Astrocyte (in vitro differentiated cells and primary cell): ENCODE results near the gene FSIP1. TPM values are rescaled to one million over a fixed set of nuclear protein-coding genes. Genes with fewer than 3 reads are reported as not detected.

ENCODE experiments used
- DNase-seq: peaks from one replicate; pipeline ENCODE4 v3.0.0-alpha.2; 2010; ENCODE audit warnings: low read depth
- FAIRE-seq: peaks from 2 replicates; lab custom pipeline; 2011; peaks lifted over from hg19 to GRCh38; lab: Jason Lieb, UNC
- H2AFZ ChIP-seq: 2 replicates; pipeline ENCODE4 v1.6.0; 2012; ENCODE audit warnings: low read depth, low read length, inconsistent platforms
- H3K27ac ChIP-seq: 2 replicates; pipeline ENCODE4 v1.5.1; 2011; ENCODE audit warnings: low read depth, low read length, inconsistent platforms
- H3K27me3 ChIP-seq: 2 replicates; pipeline ENCODE4 v1.6.0; 2011; ENCODE audit warnings: low read length, inconsistent platforms; ENCODE audit not compliant: insufficient read depth
- H3K36me3 ChIP-seq: 2 replicates; pipeline ENCODE4 v1.5.1; 2011; ENCODE audit warnings: low read length, inconsistent platforms; ENCODE audit not compliant: insufficient read depth
- H3K4me1 ChIP-seq: 2 replicates; pipeline ENCODE4 v1.5.1; 2011; ENCODE audit warnings: low read length, inconsistent platforms; ENCODE audit not compliant: insufficient read depth
- H3K4me2 ChIP-seq: 2 replicates; pipeline ENCODE4 v1.6.0; 2012; ENCODE audit warnings: low read length, inconsistent platforms
- H3K4me3 ChIP-seq: 2 replicates; pipeline ENCODE4 v1.5.1; 2011; ENCODE audit warnings: low read depth, mild to moderate bottlenecking, low read length, inconsistent platforms; ENCODE audit not compliant: insufficient read depth
- H3K79me2 ChIP-seq: 2 replicates; pipeline ENCODE4 v1.6.0; 2012; ENCODE audit warnings: mild to moderate bottlenecking, low read length, inconsistent platforms; ENCODE audit not compliant: insufficient read depth
- H3K9ac ChIP-seq: 2 replicates; pipeline ENCODE4 v1.6.0; 2012; ENCODE audit warnings: mild to moderate bottlenecking, low read length, inconsistent platforms
- H3K9me3 ChIP-seq: 2 replicates; pipeline ENCODE4 v1.5.1; 2012; ENCODE audit warnings: low read depth, mild to moderate bottlenecking, low read length, inconsistent platforms; ENCODE audit not compliant: insufficient read depth
- H4K20me1 ChIP-seq: 2 replicates; pipeline ENCODE4 v1.6.0; 2012; ENCODE audit warnings: low read length, inconsistent platforms; ENCODE audit not compliant: insufficient read depth
- H3K27ac Mint-ChIP-seq: one replicate; pipeline ENCODE4 v1.8.0; 2021; ENCODE audit warnings: mild to moderate bottlenecking, mixed read lengths; ENCODE audit not compliant: unreplicated experiment
- H3K27me3 Mint-ChIP-seq: one replicate; pipeline ENCODE4 v1.8.0; 2021; ENCODE audit warnings: low read depth, mixed read lengths; ENCODE audit not compliant: unreplicated experiment
- H3K36me3 Mint-ChIP-seq: one replicate; pipeline ENCODE4 v1.8.0; 2021; ENCODE audit warnings: low read depth, mixed read lengths; ENCODE audit not compliant: unreplicated experiment
- H3K4me1 Mint-ChIP-seq: one replicate; pipeline ENCODE4 v1.8.0; 2021; ENCODE audit warnings: low read depth, mixed read lengths; ENCODE audit not compliant: unreplicated experiment
- H3K4me3 Mint-ChIP-seq: one replicate; pipeline ENCODE4 v1.8.0; 2021; ENCODE audit warnings: mild to moderate bottlenecking, moderate library complexity, mixed read lengths; ENCODE audit not compliant: unreplicated experiment
- H3K9me3 Mint-ChIP-seq: one replicate; pipeline ENCODE4 v1.8.0; 2021; ENCODE audit warnings: mild to moderate bottlenecking, mixed read lengths; ENCODE audit not compliant: unreplicated experiment
- EZH2 ChIP-seq: IDR thresholded peaks from 2 replicates; pipeline ENCODE4 v1.6.1; 2012; ENCODE audit warnings: mild to moderate bottlenecking, low read length, inconsistent platforms; ENCODE audit not compliant: insufficient read depth
- total RNA-seq: library from RNA; stranded (reverse); gene quantifications from 2 replicates; pipeline ENCODE4 v1.2.1, GENCODE V29; 2021
- TF ChIP-seq, protein P1 (sequence below): IDR thresholded peaks from 2 replicates; pipeline ENCODE4 v1.5.1; 2011; ENCODE audit warnings: low read depth, mild to moderate bottlenecking, inconsistent platforms, low read length, moderate library complexity; ENCODE audit not compliant: insufficient read depth

The FSIP1 gene
- total RNA-seq, 1 donor from 2014 or later: 0.77 TPM

DNA sequence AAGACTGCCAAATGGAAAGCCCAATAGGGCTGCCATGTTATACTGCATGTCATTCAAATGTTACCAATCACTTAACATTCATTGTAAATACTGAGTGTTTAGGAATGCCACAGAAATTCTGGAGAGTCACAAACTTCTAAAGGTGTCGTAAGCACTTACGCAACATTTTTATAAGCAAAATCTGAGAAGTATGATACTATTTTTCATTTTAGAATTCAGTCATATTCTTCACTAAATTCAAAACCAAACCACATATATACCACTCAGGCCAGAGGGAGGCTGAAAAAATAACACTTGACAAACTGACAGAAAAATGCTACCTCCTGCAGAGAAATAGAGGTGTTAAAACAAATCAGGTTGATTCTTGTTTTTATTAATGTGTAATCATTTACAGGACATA is 112.0 kb downstream of the FSIP1 start:
- H3K27ac Mint-ChIP-seq: peak overlapping the region; percentile 26
- Histone ChIP-seq H3K27ac (no peak overlapping the region), H3K36me3 (no peaks in the 10 kb centered on the region), H3K4me3 (no peak overlapping the region), H3K9me3 (no peaks in the 10 kb centered on the region), H3K79me2 (no peaks in the 10 kb centered on the region), H3K27me3 (no peaks in the 10 kb centered on the region), H2AFZ (no peak overlapping the region), H3K9ac (no peak overlapping the region), H3K4me1 (peaks cover 10% of the 10 kb centered on the region), H3K4me2 (no peak overlapping the region), H4K20me1 (no peaks in the 10 kb centered on the region)
- H3K4me1 Mint-ChIP-seq: peaks cover 26% of the 10 kb centered on the region
- H3K9me3 Mint-ChIP-seq: no peaks in the 10 kb centered on the region
- no peak overlapping the region for H3K4me3 Mint-ChIP-seq
- no peak for DNase-seq
- H3K27me3 Mint-ChIP-seq: no peaks in the 10 kb centered on the region
- TF ChIP-seq, protein P1, sequence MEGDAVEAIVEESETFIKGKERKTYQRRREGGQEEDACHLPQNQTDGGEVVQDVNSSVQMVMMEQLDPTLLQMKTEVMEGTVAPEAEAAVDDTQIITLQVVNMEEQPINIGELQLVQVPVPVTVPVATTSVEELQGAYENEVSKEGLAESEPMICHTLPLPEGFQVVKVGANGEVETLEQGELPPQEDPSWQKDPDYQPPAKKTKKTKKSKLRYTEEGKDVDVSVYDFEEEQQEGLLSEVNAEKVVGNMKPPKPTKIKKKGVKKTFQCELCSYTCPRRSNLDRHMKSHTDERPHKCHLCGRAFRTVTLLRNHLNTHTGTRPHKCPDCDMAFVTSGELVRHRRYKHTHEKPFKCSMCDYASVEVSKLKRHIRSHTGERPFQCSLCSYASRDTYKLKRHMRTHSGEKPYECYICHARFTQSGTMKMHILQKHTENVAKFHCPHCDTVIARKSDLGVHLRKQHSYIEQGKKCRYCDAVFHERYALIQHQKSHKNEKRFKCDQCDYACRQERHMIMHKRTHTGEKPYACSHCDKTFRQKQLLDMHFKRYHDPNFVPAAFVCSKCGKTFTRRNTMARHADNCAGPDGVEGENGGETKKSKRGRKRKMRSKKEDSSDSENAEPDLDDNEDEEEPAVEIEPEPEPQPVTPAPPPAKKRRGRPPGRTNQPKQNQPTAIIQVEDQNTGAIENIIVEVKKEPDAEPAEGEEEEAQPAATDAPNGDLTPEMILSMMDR: no peak
- no peak for TF ChIP-seq EZH2
- no peaks in the 10 kb centered on the region for H3K36me3 Mint-ChIP-seq
- no peak for FAIRE-seq

GRCh38 chr15:39669661-39670060 is 113.0 kb downstream of the FSIP1 start:
- Histone ChIP-seq H2AFZ (no peak overlapping the region), H3K27me3 (no peaks in the 10 kb centered on the region), H3K79me2 (no peaks in the 10 kb centered on the region), H3K4me1 (peaks cover 10% of the 10 kb centered on the region), H3K27ac (no peak overlapping the region), H3K4me2 (no peak overlapping the region), H3K9me3 (no peaks in the 10 kb centered on the region), H3K4me3 (no peak overlapping the region), H3K36me3 (no peaks in the 10 kb centered on the region), H3K9ac (no peak overlapping the region), H4K20me1 (no peaks in the 10 kb centered on the region)
- H3K9me3 Mint-ChIP-seq: no peaks in the 10 kb centered on the region
- no peaks in the 10 kb centered on the region for H3K27me3 Mint-ChIP-seq
- H3K4me3 Mint-ChIP-seq: no peak overlapping the region
- no peaks in the 10 kb centered on the region for H3K36me3 Mint-ChIP-seq
- H3K27ac Mint-ChIP-seq: no peak overlapping the region
- FAIRE-seq (no peak), DNase-seq (no peak)
- peaks cover 34% of the 10 kb centered on the region for H3K4me1 Mint-ChIP-seq
- TF ChIP-seq, protein P1: no peak
- no peak for TF ChIP-seq EZH2

- no peak overlapping the region for H3K4me3 ChIP-seq
- Mint-ChIP-seq H3K4me1 (peaks cover 37% of the 10 kb centered on the region), H3K9me3 (no peaks in the 10 kb centered on the region), H3K27me3 (no peaks in the 10 kb centered on the region), H3K36me3 (no peaks in the 10 kb centered on the region), H3K27ac (no peak overlapping the region), H3K4me3 (no peak overlapping the region)
- H3K27me3 ChIP-seq: no peaks in the 10 kb centered on the region
- H3K4me2 ChIP-seq: no peak overlapping the region
- no peaks in the 10 kb centered on the region for H4K20me1 ChIP-seq
- no peak for TF ChIP-seq EZH2
- H3K27ac ChIP-seq: no peak overlapping the region
- DNase-seq (no peak), FAIRE-seq (no peak)
- H3K4me1 ChIP-seq: peaks cover 10% of the 10 kb centered on the region
- no peak overlapping the region for H3K9ac ChIP-seq
- H2AFZ ChIP-seq: no peak overlapping the region
- no peaks in the 10 kb centered on the region for H3K36me3 ChIP-seq
- H3K9me3 ChIP-seq: no peaks in the 10 kb centered on the region
- no peaks in the 10 kb centered on the region for H3K79me2 ChIP-seq
Observed at GRCh38 chr15:39669241-39669640, 113.4 kb downstream of the FSIP1 start.
